Stimulated activated CD4-positive, alpha-beta T cell treated with anti-CD3 and anti-CD28 coated beads, Interleukin-2, amount 100 ng/mL, for 24 hours (primary cell): Measurements from ENCODE around the gene RRP1B.
"Not testable (repeated sequence)": the region's sequence is repeated elsewhere in the genome, so short reads cannot be mapped to it uniquely, and the experiment has no call there.

ENCODE experiments used
- DNase-seq, 2 donors: peaks; one replicate each; pipeline ENCODE4 v3.0.0-alpha.2; 2020

Gene RRP1B

GRCh38 chr21:43703035-43703880 is 43.9 kb downstream of the RRP1B start:
- DNase-seq, result peak in 1 of 2 donors; percentile 42

GRCh38 chr21:43707462-43707861 is 48.1 kb downstream of the RRP1B start:
- DNase-seq, result no peak

GRCh38 chr21:43708745-43709381 is 49.5 kb downstream of the RRP1B start:
- DNase-seq, result no peak

- DNase-seq, result no peak
Observed at GRCh38 chr21:43712268-43712942, 53.0 kb downstream of the RRP1B start.

GRCh38 chr21:43713123-43713522 is 53.8 kb downstream of the RRP1B start:
- DNase-seq, result not testable (repeated sequence)

GRCh38 chr21:43716376-43717165 is 57.2 kb downstream of the RRP1B start:
- DNase-seq, result no peak

GRCh38 chr21:43717166-43717853 is 58.0 kb downstream of the RRP1B start:
- DNase-seq, result no peak

- DNase-seq, result no peak
Observed at GRCh38 chr21:43717967-43718871, 58.9 kb downstream of the RRP1B start.

- peak; percentile 73 to 81 for DNase-seq
Observed at GRCh38 chr21:43718872-43719747, 59.8 kb downstream of the RRP1B start, which contains the start of gene PDXK. PDXK (plus strand) TSS chr21:43719129; CDS start chr21:43719295, 166 bp downstream.

- DNase-seq, result peak in 1 of 2 donors; percentile 39
Observed at GRCh38 chr21:43719748-43720538, 60.6 kb downstream of the RRP1B start.

GRCh38 chr21:43720539-43721166 is 61.3 kb downstream of the RRP1B start:
- DNase-seq, result no peak

GRCh38 chr21:43721206-43721605 is 61.8 kb downstream of the RRP1B start:
- DNase-seq, result no peak

GRCh38 chr21:43721939-43722338 is 62.6 kb downstream of the RRP1B start:
- no peak for DNase-seq

- DNase-seq, result no peak
Observed at GRCh38 chr21:43723648-43724047, 64.3 kb downstream of the RRP1B start.

- no peak for DNase-seq
Observed at GRCh38 chr21:43726686-43727518, 67.5 kb downstream of the RRP1B start.

GRCh38 chr21:43727519-43728153 is 68.3 kb downstream of the RRP1B start:
- DNase-seq, result no peak

GRCh38 chr21:43728154-43728466 is 68.8 kb downstream of the RRP1B start:
- no peak for DNase-seq
